CD14-positive monocyte (primary cell): ENCODE data around the gene KCTD16. TPM values are rescaled to one million over a fixed set of nuclear protein-coding genes. Genes with fewer than 3 reads are reported as not detected.

Experiments used
- DNase-seq, 3 donors: peaks; one replicate each; pipeline ENCODE4 v3.0.0-alpha.2; 2011 to 2022
- H2AFZ ChIP-seq: 2 replicates; pipeline ENCODE4 v1.6.0; 2012; ENCODE audit warnings: mild to moderate bottlenecking, low read depth, low read length, inconsistent platforms; ENCODE audit not compliant: insufficient read depth, poor library complexity, severe bottlenecking
- H3K27ac ChIP-seq, 2 donors: 1 replicate in 1 of 2; 2 replicates in 1 of 2; pipeline ENCODE4 v1.5.1; 2012 to 2013; ENCODE audit warnings: low read length in 2 of 2, control low read depth in 1 of 2, inconsistent platforms in 1 of 2, low read depth in 1 of 2, mild to moderate bottlenecking in 1 of 2
- H3K27me3 ChIP-seq, 2 donors: one replicate each; pipeline versions ENCODE4 v1.6.0 to v1.6.1; 2011 to 2013; ENCODE audit warnings: low read length in 2 of 2; ENCODE audit not compliant: control insufficient read depth in 2 of 2, insufficient read depth in 2 of 2
- H3K36me3 ChIP-seq, 2 donors: replicated peaks in 1 of 2; 1 replicate in 1 of 2; 2 replicates in 1 of 2; pipeline versions ENCODE4 v1.5.1 to v1.6.1; 2012 to 2013; ENCODE audit warnings: low read length in 2 of 2, control low read depth in 1 of 2, inconsistent platforms in 1 of 2, mild to moderate bottlenecking in 1 of 2; ENCODE audit not compliant: insufficient read depth in 2 of 2, control insufficient read depth in 1 of 2
- H3K4me1 ChIP-seq, 2 donors: 1 replicate in 1 of 2; 2 replicates in 1 of 2; pipeline versions ENCODE4 v1.5.1 to v1.6.1; 2012 to 2013; ENCODE audit warnings: low read length in 2 of 2, control low read depth in 1 of 2, inconsistent platforms in 1 of 2, mild to moderate bottlenecking in 1 of 2, moderate library complexity in 1 of 2; ENCODE audit not compliant: insufficient read depth in 2 of 2, control insufficient read depth in 1 of 2
- H3K4me2 ChIP-seq: replicated peaks from 2 replicates; pipeline ENCODE3; 2012; ENCODE audit warnings: low read length, moderate library complexity, mild to moderate bottlenecking; ENCODE audit not compliant: poor library complexity, severe bottlenecking; ENCODE audit errors: extremely low read depth
- H3K4me3 ChIP-seq, 3 experiments: fragments of 200-600 bp in 1 of 3; sonication (generic) in 1 of 3; replicated peaks in 1 of 3; 1 replicate in 2 of 3; 2 replicates in 1 of 3; pipeline ENCODE4 v1.5.1; 2011 to 2013; ENCODE audit warnings: low read length in 3 of 3, mild to moderate bottlenecking in 3 of 3, control low read depth in 2 of 3, low read depth in 2 of 3, inconsistent platforms in 1 of 3, moderate library complexity in 1 of 3
- H3K79me2 ChIP-seq: 2 replicates; pipeline ENCODE4 v1.6.0; 2012; ENCODE audit warnings: mild to moderate bottlenecking, control low read depth, inconsistent platforms, low read length, moderate library complexity; ENCODE audit not compliant: insufficient read depth
- H3K9ac ChIP-seq: 2 replicates; pipeline ENCODE4 v1.6.0; 2017; ENCODE audit warnings: low read length, mild to moderate bottlenecking; ENCODE audit not compliant: insufficient read depth, poor library complexity, severe bottlenecking
- H3K9me3 ChIP-seq, 2 donors: replicated peaks in 1 of 2; 1 replicate in 1 of 2; 2 replicates in 1 of 2; pipeline versions ENCODE4 v1.5.1 to v1.6.1; 2012 to 2013; ENCODE audit warnings: low read length in 2 of 2, control low read depth in 1 of 2; ENCODE audit not compliant: control insufficient read depth in 1 of 2, insufficient read depth in 1 of 2
- H4K20me1 ChIP-seq: 2 replicates; pipeline ENCODE4 v1.6.0; 2012; ENCODE audit warnings: mild to moderate bottlenecking, low read length, control low read depth, moderate library complexity; ENCODE audit not compliant: insufficient read depth
- H3K27ac Mint-ChIP-seq, 7 donors: one replicate each; pipeline ENCODE4 v1.8.0; 2020; ENCODE audit warnings: mild to moderate bottlenecking in 7 of 7, mixed read lengths in 7 of 7, moderate library complexity in 6 of 7, inconsistent platforms in 2 of 7
- H3K27me3 Mint-ChIP-seq, 3 donors: one replicate each; pipeline ENCODE4 v1.8.0; 2021 to 2022; ENCODE audit warnings: low read depth in 3 of 3, mild to moderate bottlenecking in 3 of 3, mixed read lengths in 3 of 3, moderate library complexity in 3 of 3, inconsistent platforms in 1 of 3
- H3K36me3 Mint-ChIP-seq, 2 donors: one replicate each; pipeline ENCODE4 v1.8.0; 2020; ENCODE audit warnings: mixed read lengths in 2 of 2, inconsistent platforms in 1 of 2, mild to moderate bottlenecking in 1 of 2
- H3K4me1 Mint-ChIP-seq: one replicate; pipeline ENCODE4 v1.8.0; 2020; ENCODE audit warnings: mild to moderate bottlenecking, mixed read lengths
- H3K4me3 Mint-ChIP-seq, 2 donors: one replicate each; pipeline ENCODE4 v1.8.0; 2020; ENCODE audit warnings: mild to moderate bottlenecking in 2 of 2, mixed read lengths in 2 of 2, moderate library complexity in 1 of 2
- H3K9me3 Mint-ChIP-seq, 7 donors: one replicate each; pipeline ENCODE4 v1.8.0; 2020 to 2022; ENCODE audit warnings: mixed read lengths in 7 of 7, mild to moderate bottlenecking in 6 of 7, moderate library complexity in 6 of 7, inconsistent platforms in 2 of 7
- WGBS: methylation state at CpG from one replicate; pipeline ENCODE4 v1.1.5; 2013; ENCODE audit warnings: missing lambda C conversion rate; ENCODE audit not compliant: insufficient coverage; 5-methylcytosine and 5-hydroxymethylcytosine counted together
- intact Hi-C, 2 donors: fragments of 100-400 bp; cut with micrococcal nuclease; formaldehyde crosslinking; loops; one replicate each; pipeline versions ENCODE4 v1.15.0 to v1.15.1; 2023
- polyA plus RNA-seq, 3 donors: library from polyadenylated mRNA; depleted of rRNA in 1 of 3; unstranded in 2 of 3; stranded (reverse) in 1 of 3; fragments of 300-500 nt in 2 of 3; fragments of >200 nt in 1 of 3; fragmentation: Illumina TruSeq in 2 of 3; gene quantifications; 1 replicate in 2 of 3; 2 replicates in 1 of 3; pipeline ENCODE4 v1.2.3, GENCODE V29; 2012 to 2021
- TF ChIP-seq, protein P1 (sequence below): fragments of 200-600 bp; IDR thresholded peaks from one replicate; pipeline ENCODE4 v1.8.0; 2022; ENCODE audit warnings: antibody characterized with exemption, mild to moderate bottlenecking

The KCTD16 gene
- polyA plus RNA-seq, 3 donors, result not detected

- 0% methylated on average over 1 of the region's 2 CpGs for WGBS
- Mint-ChIP-seq H3K4me1 (peaks cover 2% of the 10 kb centered on the region), H3K36me3 (no peaks in the 10 kb centered on the region), H3K4me3 (no peak overlapping the region), H3K27ac (no peak overlapping the region), H3K9me3 (peaks cover 0 to 5% (median 2%) of the 10 kb centered on the region in 7 donors), H3K27me3 (peaks cover 1 to 2% (median 2%) of the 10 kb centered on the region in 3 donors)
- TF ChIP-seq, protein P1, sequence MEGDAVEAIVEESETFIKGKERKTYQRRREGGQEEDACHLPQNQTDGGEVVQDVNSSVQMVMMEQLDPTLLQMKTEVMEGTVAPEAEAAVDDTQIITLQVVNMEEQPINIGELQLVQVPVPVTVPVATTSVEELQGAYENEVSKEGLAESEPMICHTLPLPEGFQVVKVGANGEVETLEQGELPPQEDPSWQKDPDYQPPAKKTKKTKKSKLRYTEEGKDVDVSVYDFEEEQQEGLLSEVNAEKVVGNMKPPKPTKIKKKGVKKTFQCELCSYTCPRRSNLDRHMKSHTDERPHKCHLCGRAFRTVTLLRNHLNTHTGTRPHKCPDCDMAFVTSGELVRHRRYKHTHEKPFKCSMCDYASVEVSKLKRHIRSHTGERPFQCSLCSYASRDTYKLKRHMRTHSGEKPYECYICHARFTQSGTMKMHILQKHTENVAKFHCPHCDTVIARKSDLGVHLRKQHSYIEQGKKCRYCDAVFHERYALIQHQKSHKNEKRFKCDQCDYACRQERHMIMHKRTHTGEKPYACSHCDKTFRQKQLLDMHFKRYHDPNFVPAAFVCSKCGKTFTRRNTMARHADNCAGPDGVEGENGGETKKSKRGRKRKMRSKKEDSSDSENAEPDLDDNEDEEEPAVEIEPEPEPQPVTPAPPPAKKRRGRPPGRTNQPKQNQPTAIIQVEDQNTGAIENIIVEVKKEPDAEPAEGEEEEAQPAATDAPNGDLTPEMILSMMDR, result no peak
- intact Hi-C loops, result no loop called here
- H3K36me3 ChIP-seq, result no peaks in the 10 kb centered on the region
- no peaks in the 10 kb centered on the region for H3K79me2 ChIP-seq
- no peaks in the 10 kb centered on the region for H4K20me1 ChIP-seq
- no peaks in the 10 kb centered on the region for H3K27me3 ChIP-seq
- DNase-seq, result no peak
- no peak overlapping the region for H3K4me2 ChIP-seq
- H2AFZ ChIP-seq, result no peak overlapping the region
- no peaks in the 10 kb centered on the region for H3K9me3 ChIP-seq
- no peak overlapping the region for H3K27ac ChIP-seq
- H3K4me3 ChIP-seq, result no peak overlapping the region
- no peaks in the 10 kb centered on the region for H3K4me1 ChIP-seq
- H3K9ac ChIP-seq, result no peak overlapping the region
These were observed 297.1 kb downstream of the KCTD16 start for GRCh38 chr5:144467792-144468191.

DNA sequence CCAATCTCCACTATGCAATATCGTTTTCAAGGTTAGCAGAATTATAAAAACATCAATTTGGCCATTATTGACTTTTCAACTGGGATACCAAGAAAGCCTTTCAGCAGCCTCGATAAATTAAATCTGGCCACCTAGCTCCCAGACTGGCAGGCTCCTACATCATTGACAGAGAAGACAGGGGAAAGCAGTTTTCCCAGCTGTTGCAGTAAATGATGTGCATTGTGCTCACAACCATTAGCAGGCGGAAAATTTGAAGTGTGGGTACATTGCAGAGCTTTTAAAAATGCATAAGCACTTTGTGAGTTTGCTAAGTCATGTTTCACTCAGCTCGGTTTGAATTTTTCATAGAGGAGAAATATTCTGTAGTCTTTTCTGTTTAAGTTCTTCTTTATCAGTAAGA, 297.9 kb downstream of the KCTD16 start:
- intact Hi-C loops, result no loop called here

More for the DNA sequence above, 297.9 kb downstream of the KCTD16 start:
- H3K9me3 ChIP-seq, result no peaks in the 10 kb centered on the region
- no peaks in the 10 kb centered on the region for H4K20me1 ChIP-seq
- no peaks in the 10 kb centered on the region for H3K79me2 ChIP-seq
- peaks cover 0 to 8% (median 2%) of the 10 kb centered on the region in 7 donors for H3K9me3 Mint-ChIP-seq
- 100% methylated on average over 2 of the region's 4 CpGs for WGBS
- no peak overlapping the region for H3K27ac Mint-ChIP-seq
- no peak overlapping the region for H3K9ac ChIP-seq
- DNase-seq, result no peak
- H3K4me1 Mint-ChIP-seq, result peaks cover 2% of the 10 kb centered on the region
- H3K27me3 ChIP-seq, result no peaks in the 10 kb centered on the region
- no peak overlapping the region for H3K4me3 ChIP-seq
- no peaks in the 10 kb centered on the region for H3K4me1 ChIP-seq
- no peak overlapping the region for H3K4me2 ChIP-seq
- TF ChIP-seq, protein P1, result no peak
- no peak overlapping the region for H3K27ac ChIP-seq
- H2AFZ ChIP-seq, result no peak overlapping the region
- H3K36me3 Mint-ChIP-seq, result no peaks in the 10 kb centered on the region
- H3K4me3 Mint-ChIP-seq, result no peak overlapping the region
- H3K36me3 ChIP-seq, result no peaks in the 10 kb centered on the region
- H3K27me3 Mint-ChIP-seq, result peaks cover 1 to 2% (median 2%) of the 10 kb centered on the region in 3 donors
